ENCODE results near the gene ZNF236. TPM values are rescaled to one million over a fixed set of nuclear protein-coding genes. Genes with fewer than 3 reads are reported as not detected.

The ZNF236 gene
- total RNA-seq, 4 donors from 2014 or later, result 15.6 to 28.0 (median 20.6) TPM

GRCh38 chr18:77002496-77002895, 180.1 kb downstream of the ZNF236 start:
- H3K9me3 ChIP-seq, result no peaks in the 10 kb centered on the region
- H3K4me1 ChIP-seq, result no peaks in the 10 kb centered on the region
- intact Hi-C loops (cut with DNase I), result loop anchor here (5.0 kb wide), 1 partner anchor 210 kb away; no protein-coding TSS in a partner anchor
- no peak overlapping the region for H3K4me3 ChIP-seq (replicated peaks in 1 of 3)
- TF ChIP-seq POLR2A (IDR thresholded peaks at IDR 0.05), result no peak
- no peak for TF ChIP-seq CTCF (IDR thresholded peaks at IDR 0.05)
- no peaks in the 10 kb centered on the region for H3K36me3 ChIP-seq
- H3K27ac ChIP-seq, result no peak overlapping the region
- DNase-seq, result no peak
- H3K27me3 ChIP-seq, result no peaks in the 10 kb centered on the region
- WGBS, 2 donors, result 90 to 93% methylated on average over 10 of the region's 10 CpGs

GRCh38 chr18:77003316-77003715, 181.0 kb downstream of the ZNF236 start:
- H3K27ac ChIP-seq, result no peak overlapping the region
- TF ChIP-seq CTCF (IDR thresholded peaks at IDR 0.05), result no peak
- no peak for TF ChIP-seq POLR2A (IDR thresholded peaks at IDR 0.05)
- intact Hi-C loops (cut with DNase I), result loop anchor here (5.0 kb wide), 1 partner anchor 209 kb away; no protein-coding TSS in a partner anchor
- WGBS, 2 donors, result 97% methylated on average over 7 of the region's 7 CpGs
- H3K9me3 ChIP-seq, result no peaks in the 10 kb centered on the region
- no peak overlapping the region for H3K4me3 ChIP-seq (replicated peaks in 1 of 3)
- H3K4me1 ChIP-seq, result no peaks in the 10 kb centered on the region
- H3K27me3 ChIP-seq, result no peaks in the 10 kb centered on the region
- H3K36me3 ChIP-seq, result no peaks in the 10 kb centered on the region
- DNase-seq, result no peak

GRCh38 chr18:77004555-77005380, 182.4 kb downstream of the ZNF236 start:
- Histone ChIP-seq H3K27me3 (no peaks in the 10 kb centered on the region), H3K4me3 (replicated peaks in 1 of 3) (no peak overlapping the region), H3K9me3 (no peaks in the 10 kb centered on the region), H3K36me3 (no peaks in the 10 kb centered on the region), H3K27ac (no peak overlapping the region), H3K4me1 (no peaks in the 10 kb centered on the region)
- intact Hi-C loops (cut with DNase I), result loop anchor here (5.0 kb wide), 3 partner anchors 53 to 208 kb away; no protein-coding TSS in a partner anchor
- no peak for DNase-seq
- WGBS, 2 donors, result 91 to 92% methylated on average over 23 to 26 of the region's 26 CpGs
- TF ChIP-seq CTCF (IDR thresholded peaks at IDR 0.05) (no peak), POLR2A (IDR thresholded peaks at IDR 0.05) (no peak)

- DNase-seq, result no peak
- H3K4me3 ChIP-seq (replicated peaks in 1 of 3), result no peak overlapping the region
- H3K4me1 ChIP-seq, result no peaks in the 10 kb centered on the region
- no peaks in the 10 kb centered on the region for H3K27me3 ChIP-seq
- TF ChIP-seq POLR2A (IDR thresholded peaks at IDR 0.05) (no peak), CTCF (IDR thresholded peaks at IDR 0.05) (no peak)
- intact Hi-C loops (cut with DNase I), result loop anchor here (5.0 kb wide), 2 partner anchors 52 to 197 kb away; no protein-coding TSS in a partner anchor
- H3K36me3 ChIP-seq, result no peaks in the 10 kb centered on the region
- H3K27ac ChIP-seq, result no peak overlapping the region
- 91 to 92% methylated on average over 9 to 11 of the region's 11 CpGs for WGBS, 2 donors
- H3K9me3 ChIP-seq, result no peaks in the 10 kb centered on the region
These were observed 183.4 kb downstream of the ZNF236 start for GRCh38 chr18:77005651-77006195.
